EL (cell line): ENCODE measurements around the gene MGRN1.

Experiments used
- DNase-seq: peaks from one replicate; pipeline ENCODE4 v3.0.0-alpha.2; 2016

The MGRN1 gene

DNA sequence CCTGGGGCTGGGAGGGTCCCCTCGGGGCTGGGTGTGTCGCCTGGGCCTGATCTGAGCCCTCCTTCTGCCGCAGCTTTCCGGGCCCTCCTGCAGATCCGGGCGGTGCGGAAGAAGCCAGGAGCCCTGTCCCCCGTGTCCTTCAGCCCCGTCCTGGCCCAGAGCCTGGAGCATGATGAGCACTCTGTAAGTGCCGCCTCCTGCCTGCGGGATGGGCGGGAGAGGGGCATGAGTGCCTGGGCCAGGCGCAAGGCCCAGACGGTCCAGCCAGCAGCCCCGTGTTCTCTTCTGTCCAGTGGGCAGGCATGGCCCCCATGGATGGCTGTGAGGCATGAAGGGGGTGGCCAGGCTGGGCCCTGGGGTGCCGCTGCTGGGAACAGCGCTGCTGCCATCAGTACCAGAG lies 52.8 kb downstream of the MGRN1 start:
- DNase-seq = no peak

GRCh38 chr16:4677994-4678393 lies 53.4 kb downstream of the MGRN1 start:
- DNase-seq = no peak

DNA sequence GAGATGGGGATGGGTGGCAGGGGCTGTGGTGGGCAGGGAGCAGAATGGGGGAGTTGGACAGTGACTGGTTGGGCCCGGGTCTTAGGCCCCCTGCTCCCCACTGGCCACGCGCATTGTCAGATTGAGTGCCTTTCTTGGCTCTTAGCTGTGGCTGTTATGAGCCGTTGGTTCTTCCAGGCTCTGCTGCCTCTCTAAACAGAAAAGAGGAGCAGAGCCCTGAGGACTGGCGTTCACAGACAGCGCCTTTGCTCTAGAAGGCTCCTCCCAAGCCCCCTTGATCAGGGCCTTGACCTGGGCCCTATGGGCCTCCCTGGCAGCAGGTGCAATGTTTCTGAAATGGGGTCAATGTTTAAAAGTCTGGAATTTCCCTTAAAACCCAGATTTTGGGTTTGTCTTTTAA lies 54.0 kb downstream of the MGRN1 start:
- no peak for DNase-seq

- DNase-seq = no peak
These were observed 54.7 kb downstream of the MGRN1 start for GRCh38 chr16:4679156-4679849.

GRCh38 chr16:4679850-4680636 lies 55.4 kb downstream of the MGRN1 start:
- DNase-seq = no peak

DNA sequence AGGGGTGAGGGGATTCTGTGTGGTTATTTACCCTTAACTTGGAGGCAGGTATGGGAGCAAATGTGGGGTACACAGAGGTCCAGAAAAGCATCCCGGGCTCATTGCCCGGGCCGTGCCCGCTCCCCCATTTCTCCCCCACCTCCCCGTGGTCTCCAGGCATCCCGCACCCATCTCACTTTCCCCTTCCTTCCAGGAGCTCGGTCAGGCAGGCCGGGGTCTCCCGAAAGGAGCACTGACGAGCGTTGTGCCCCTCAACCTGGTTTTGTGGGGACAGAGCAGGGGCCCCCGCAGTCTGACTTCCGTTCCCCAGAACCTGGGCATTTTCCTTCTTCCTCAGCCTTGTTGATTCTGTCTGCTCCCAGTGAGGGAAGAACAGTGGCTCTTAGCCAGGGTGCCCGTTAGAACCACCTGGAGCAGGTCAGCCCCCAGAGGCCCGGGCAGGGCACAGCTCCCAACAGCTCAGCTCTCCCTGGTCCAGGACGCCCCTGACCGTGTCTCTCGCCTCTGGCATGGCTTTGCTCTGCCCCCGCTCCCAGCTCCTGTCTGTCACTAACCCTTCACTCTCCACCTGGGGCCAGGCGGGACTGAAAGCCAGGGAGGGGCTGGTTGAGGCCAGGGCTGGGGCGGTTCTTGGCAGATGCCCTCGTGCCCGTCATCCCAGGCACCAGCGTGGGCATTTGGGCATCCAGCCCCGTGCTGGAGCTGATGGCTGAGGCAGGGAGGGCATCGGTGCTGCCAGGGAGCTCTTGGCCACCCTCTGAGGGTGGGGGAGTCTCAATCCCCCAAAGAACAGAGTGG lies 56.2 kb downstream of the MGRN1 start:
- no peak for DNase-seq

GRCh38 chr16:4681471-4682083 lies 57.0 kb downstream of the MGRN1 start:
- no peak for DNase-seq

GRCh38 chr16:4682084-4682591 lies 57.5 kb downstream of the MGRN1 start:
- no peak for DNase-seq

- DNase-seq = no peak
These were observed 58.1 kb downstream of the MGRN1 start for GRCh38 chr16:4682616-4683254.

DNA sequence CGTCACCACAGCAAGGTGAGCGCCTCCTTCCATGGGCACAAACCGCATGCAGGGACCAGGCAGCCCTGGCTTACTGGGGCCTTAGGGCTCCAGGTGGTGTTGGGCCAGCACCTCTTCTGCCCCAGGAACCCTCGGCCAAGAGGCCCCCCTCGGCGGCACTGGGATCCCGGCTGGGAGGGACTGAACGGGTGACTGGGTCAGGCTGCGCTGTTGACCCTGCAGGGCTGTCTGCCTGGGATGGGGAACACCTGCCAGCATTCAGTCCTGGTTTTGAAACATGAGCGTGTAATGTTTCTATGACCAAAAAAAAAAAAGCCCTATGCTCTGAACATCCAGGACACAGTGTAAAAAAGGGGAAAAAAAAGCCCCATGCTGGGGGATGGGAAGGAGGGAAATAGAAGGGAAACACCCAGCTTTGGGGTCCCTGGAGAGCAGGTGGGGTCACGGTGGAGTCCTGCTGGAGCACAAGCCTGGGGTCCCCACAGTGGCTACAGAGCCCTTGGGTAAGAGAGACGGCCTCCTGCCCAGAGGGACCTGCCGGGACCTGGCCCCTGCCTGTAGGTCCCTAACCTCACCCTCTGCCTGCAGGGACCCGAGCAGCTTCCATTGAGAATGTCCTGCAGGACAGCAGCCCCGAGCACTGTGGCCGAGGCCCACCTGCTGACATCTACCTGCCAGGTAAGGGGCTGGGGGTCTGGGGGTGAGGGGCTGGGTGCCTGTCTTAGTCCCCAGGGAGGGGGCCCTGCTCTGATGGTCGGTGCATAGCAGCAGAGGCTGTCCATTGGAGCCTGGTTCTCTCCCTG lies 58.8 kb downstream of the MGRN1 start:
- DNase-seq = no peak

- DNase-seq = no peak
These were observed 59.6 kb downstream of the MGRN1 start for GRCh38 chr16:4684058-4684715.

GRCh38 chr16:4684763-4685162 lies 60.1 kb downstream of the MGRN1 start:
- no peak for DNase-seq

DNA sequence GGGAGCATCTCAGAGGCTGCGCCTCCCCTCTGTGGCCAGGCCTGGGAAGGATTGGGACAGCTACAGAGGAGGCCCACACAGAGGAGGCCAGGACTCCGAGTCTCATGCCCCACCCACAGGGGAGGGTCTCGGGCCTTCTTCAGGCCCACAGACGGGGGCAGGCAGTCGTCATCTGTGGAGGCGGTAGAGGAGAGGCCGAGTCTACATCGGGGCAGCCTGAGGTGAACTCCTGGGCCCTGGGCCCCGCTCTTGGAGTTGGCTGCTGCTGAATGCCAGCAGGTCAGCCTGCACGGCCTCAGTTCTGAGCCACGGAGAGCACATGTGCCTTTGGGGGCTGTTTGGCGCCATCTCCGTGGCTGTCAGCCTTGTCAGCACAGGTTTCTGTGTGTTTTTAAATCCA lies 60.7 kb downstream of the MGRN1 start:
- DNase-seq = no peak

GRCh38 chr16:4685776-4686496 lies 61.3 kb downstream of the MGRN1 start:
- no peak for DNase-seq

GRCh38 chr16:4686497-4687210 lies 62.0 kb downstream of the MGRN1 start:
- no peak for DNase-seq

DNA sequence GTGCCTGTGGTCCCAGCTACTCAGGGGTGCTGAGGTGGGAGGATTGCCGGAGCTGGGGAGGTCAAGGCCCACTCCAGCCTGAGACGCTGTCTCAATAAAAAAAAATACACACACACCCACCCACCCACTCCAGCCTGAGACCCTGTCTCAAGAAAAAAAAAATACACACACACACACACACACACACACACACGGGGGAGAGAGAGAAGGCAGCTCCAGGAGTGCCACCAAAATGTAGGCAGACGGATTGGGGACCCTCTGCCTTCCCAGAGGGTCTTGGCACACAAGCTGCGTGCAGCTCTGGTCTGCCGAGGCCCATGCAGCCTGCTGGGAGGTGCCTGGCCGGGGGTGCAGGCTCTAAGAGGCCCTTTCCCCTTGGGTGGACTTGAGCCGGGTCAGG lies 62.8 kb downstream of the MGRN1 start:
- DNase-seq = no peak

DNA sequence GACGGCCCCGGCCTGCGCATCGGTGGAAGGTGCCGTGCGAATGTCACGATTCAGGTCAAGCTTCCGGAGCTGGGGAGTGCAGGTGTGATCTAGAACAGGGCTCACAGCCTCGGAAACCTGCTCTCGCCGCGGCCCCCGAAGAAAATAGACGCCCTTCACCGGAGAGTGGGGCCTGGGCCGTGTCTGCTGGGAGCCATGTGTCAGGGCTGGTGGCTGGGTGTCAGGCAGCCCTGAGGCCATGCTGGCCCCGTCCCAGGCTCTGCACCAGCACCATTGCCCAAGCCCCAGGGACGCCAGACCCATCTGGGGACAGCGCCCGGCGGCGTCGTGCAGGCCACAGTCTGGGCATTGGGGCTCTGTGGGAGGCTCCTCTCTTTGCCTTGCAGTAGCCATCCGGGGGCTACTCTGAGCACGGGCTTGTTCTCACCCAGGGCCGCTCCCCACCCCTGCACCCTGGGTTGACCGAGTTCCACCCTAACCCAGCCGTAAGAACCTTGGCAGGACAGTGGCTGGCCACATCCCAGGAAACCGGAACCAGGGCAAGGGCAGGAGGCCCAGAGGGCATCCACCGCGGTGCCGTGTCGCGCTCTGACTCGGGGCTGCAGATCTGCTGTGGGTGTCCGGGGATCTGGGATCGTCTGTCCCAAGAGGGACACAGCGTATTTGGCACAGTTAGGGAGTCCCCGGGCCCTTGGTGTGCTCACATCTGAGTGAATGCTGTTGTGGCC lies 63.5 kb downstream of the MGRN1 start:
- no peak for DNase-seq

DNA sequence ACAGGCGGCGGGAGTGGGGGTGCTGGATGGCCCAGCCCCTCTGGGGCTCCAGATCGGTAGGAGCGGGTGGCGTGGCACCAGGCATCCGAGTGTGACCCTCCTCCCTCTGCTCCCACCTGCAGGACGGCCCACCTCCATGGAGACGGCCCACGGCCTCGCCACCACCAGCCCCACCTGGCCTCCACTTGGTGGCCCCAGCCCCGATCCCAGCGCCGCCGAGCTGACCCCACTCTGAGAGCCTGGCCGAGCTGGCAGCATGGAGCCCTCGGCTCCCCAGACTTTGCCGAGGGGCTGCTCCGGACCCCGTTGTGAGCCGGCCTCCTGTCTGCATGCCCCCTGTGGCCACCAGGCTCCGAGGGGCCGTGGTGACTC lies 64.0 kb downstream of the MGRN1 start:
- DNase-seq = no peak

DNA sequence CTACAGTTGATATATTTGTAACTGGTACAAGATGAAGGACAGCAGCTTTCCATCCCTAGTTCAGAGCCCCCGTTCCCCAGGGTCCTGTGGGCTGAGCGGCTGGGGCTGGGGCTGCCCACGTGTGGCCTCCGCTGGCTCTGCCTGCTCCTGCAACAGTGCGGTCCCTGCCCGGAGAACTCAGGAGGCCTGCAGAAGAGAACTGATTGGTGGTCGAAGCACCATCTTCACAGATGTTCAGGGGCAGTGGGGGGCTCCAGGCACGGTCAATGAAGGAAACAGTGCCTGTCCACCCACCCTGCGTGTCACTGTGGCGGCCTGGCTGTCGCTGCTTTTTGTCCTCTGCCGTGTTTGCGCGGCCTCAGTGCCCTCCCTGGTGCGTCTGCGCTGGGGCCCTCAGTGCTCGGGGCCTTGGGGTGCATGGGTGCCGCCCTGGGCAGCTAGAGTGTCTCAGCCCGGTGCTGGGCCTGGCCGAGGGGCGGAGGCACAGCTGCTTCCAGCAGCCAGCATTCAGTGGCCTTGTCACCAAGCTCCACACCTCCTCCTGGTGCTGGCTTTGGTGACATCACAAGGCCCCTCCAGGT lies 64.6 kb downstream of the MGRN1 start:
- DNase-seq = no peak
